HG03521 (cell line): ENCODE results near the gene PTPRK.

Experiments
- ATAC-seq: cut with Tn5 transposase; IDR thresholded peaks from one replicate; pipeline ENCODE4 v1.9.1; 2021; ENCODE audit warnings: mild to moderate bottlenecking, moderate library complexity; ENCODE audit not compliant: unreplicated experiment

PTPRK gene

GRCh38 chr6:128305228-128305627 is 215.2 kb downstream of the PTPRK start:
- no peak for ATAC-seq

- ATAC-seq = no peak
Observed at GRCh38 chr6:128303870-128304269, 216.5 kb downstream of the PTPRK start.

DNA sequence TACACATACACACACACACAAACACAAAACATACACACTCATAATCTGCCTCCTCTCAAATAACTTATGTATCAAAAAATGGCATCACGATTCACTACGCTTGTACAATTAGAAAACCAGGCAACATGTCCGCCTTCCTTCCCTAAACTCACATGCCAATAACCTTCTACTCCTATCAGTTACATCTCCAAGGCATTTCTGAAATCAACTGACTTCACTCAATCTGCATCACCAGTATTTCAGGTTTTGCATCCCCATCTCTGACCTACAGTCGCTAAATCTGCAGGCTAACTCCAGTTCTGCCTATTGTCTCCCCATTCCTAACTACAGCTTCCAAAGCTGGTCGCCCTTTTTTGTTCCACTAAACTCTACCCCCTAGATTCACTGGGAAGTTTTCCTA is 217.5 kb downstream of the PTPRK start:
- ATAC-seq = no peak

GRCh38 chr6:128295670-128296069 is 224.7 kb downstream of the PTPRK start:
- no peak for ATAC-seq

DNA sequence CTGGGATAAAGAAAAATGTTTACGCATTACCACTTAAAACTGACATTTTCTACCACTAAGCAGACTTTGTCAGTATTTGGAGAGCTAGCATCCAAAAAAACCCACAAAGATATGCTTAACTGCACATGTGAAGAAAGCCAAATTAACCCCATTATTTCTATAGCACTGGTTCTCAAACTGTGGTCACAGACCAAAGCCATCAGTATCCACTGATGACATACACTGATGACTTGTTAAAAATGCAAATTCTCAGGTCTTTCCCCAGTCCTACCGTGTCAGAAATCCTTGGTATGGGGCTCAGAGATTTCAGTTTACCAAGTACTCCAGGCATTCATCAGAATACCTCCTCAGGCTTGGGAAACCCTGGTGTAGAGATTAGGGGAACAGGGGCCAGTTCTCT is 230.2 kb downstream of the PTPRK start:
- no peak for ATAC-seq

- no peak for ATAC-seq
Observed at GRCh38 chr6:128284128-128284527, 236.3 kb downstream of the PTPRK start.

GRCh38 chr6:128282961-128283360 is 237.4 kb downstream of the PTPRK start:
- ATAC-seq = no peak

DNA sequence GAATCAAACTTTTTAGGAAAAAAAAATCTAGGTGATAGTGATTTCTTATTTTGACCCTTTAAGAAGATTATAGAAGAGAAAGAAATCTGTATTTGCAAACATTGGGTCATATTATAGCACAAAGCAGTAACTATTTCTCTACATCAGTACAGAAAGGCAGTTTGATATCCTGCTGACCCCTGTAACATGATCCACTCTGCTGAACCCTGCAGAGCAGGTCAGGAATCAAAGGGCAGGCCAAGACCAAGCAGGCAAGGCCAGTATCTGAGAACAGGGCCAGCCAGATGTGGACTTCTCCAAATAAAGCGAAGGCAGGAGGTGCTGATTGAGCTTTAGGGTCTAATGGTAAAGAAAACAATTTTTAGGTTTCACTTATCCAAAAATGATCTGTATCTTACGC is 239.4 kb downstream of the PTPRK start:
- no peak for ATAC-seq

DNA sequence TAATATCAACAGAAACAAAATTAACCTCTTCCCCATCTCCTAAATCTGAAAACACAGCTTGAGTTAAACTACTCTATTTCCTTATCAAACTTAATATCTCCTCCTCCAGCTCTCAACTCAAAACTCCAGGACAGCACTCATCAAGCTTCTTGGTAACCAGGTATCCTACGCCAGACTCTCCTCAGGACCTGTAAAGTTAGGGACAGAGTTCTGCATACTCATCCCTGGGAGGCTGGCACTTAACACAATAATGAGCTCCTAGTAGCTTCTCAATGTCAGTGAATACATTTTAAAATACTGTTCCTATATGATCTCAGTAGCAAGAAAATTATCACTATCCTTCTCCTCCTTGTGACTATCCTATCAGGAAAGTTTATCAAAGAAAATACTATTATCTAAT is 240.3 kb downstream of the PTPRK start:
- ATAC-seq = no peak

DNA sequence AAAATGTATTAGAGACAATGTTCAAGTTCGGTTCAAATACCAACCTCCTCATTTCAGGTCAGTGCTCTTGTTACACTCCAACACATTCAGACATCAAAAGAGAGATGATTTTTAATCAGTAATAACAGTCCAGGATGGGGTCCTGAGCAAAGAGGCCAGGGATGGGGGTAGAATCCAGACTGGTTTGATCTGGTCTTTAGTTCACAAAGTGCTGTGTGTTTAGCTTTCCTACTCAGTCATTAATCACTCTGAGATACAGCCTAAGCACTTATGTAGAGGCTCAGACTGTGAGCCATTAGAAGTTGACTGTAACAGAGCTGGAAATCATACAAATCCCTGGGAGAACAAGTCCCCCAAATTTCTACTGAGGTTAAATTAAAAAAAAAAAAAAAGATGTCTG is 241.6 kb downstream of the PTPRK start:
- no peak for ATAC-seq

DNA sequence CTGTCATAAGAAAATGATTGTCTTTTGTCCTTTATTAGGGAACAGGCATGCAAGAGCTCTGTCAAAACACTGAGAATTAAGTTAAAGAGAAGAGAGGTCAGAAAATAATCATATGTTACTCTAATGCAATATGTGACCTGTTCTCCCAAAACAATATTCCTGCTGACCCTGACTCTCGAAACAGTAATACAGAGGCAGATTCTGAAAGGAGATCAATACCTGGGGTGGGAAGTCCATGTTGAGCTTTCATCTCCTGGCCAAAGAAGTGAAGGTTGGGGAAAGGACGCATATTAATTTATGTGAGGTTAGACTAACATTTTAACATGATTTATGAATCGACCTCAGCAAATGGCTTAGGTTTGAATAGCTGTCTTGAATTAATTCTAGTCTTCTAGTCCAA is 243.0 kb downstream of the PTPRK start:
- no peak for ATAC-seq

DNA sequence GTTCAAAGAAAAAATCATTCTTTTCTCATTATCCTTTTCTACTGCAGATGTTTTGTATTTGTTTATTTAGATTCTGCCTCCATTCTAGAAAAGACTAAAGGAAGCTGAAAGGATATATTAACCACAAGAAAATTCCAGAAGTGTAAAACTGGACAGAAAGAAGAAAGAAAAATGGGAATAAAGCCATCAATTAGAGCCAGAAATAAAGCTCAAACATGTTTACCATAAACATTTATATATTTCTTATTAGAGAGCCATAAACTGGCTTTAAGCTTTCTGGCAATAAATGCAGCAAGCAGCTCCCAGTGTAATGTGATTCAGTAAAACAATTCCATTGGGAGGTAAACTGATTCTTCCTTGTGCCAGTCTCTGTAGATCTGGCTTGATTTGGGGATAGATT is 244.1 kb downstream of the PTPRK start:
- no peak for ATAC-seq

GRCh38 chr6:128275681-128276080 is 244.7 kb downstream of the PTPRK start:
- no peak for ATAC-seq

DNA sequence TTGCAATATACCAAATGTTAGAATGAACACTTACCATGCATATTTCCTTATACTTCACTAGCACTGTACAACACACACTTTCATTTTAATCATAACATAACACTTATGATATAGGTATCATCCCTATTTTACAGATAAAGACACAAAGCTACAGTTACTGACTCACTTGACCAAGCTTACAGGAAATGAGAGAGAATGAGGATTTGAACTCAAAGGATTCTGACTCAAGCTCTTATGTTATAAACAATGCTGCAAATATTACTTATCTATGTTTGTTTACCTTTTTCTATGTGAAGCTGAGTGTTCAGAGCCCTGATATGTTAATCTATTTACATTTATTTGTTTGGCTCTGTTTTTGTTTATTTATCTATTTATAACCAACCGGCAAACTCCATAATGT is 245.4 kb downstream of the PTPRK start:
- no peak for ATAC-seq

DNA sequence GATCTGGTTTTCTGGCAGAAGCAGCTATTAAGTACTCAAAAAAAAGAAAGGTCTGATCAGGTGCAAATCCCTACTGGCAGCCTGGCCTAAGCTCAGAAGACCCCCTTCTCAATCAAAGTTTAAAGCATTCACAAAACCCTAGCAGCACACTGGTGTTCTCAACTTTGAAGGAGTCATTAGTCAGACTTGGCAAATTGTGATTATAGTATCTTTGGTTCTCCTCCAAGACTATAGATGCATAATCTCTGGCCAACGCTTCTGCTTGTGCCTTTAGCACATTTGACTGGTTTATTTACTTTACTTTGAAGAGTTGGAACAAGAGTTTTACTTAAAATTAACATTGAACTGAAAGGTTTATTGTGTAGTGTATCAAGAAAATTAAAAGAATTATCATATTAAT is 248.9 kb downstream of the PTPRK start:
- ATAC-seq = no peak

DNA sequence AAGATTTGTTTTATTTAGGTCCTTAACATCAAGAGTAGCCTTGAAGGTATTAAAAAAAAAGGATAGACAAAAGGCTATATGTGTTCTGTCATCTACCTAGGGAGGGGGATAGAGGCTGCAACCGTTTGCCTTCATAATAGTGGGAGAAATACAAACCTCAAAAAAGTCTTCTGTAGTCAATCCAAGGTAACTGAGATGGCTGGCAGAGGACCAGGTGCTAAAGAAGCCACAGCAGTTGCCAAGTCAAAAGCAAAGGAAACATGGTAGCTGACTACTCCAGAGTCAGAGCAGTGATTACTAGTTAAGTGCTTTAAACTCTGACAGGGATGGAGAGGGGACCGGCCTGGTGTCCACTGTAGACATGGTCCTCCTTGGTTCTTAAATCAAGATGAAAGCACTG is 249.4 kb downstream of the PTPRK start:
- no peak for ATAC-seq

DNA sequence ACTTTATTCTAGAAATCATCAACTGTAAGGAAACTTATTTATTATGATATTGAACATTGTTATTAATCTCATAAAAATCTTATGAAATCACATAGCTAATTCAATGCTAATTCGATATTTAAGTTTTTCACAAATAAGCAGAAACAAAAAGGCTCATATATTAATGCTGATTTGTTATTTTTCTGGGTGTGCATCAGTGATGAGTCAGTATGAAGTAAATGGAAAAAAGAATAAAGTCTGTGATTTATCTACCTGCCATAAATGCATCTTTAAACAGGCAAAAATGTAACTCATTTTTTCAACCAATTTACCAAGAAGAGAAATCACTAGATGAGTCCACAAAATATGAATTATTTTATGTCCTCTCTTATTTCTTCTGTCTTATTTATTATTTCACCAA is 253.5 kb downstream of the PTPRK start:
- no peak for ATAC-seq

DNA sequence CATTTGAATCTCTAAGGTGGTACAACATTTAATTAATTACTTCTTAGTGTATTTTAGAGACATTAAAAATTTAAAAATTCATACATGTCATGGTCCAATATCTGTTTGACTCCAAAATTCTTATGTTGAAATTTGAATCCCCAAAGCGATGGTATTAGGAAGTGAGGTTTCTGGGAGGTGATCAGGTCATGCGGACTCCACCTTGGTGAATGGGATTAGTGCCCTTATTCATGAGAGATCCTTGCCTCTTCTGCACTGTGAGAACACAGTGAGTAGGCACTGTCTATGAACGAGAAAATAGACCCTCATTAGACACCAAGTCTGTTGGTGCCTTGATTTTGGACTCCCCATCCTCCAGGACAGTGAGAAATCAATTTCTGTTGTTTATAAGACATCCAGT is 254.7 kb downstream of the PTPRK start:
- no peak for ATAC-seq

DNA sequence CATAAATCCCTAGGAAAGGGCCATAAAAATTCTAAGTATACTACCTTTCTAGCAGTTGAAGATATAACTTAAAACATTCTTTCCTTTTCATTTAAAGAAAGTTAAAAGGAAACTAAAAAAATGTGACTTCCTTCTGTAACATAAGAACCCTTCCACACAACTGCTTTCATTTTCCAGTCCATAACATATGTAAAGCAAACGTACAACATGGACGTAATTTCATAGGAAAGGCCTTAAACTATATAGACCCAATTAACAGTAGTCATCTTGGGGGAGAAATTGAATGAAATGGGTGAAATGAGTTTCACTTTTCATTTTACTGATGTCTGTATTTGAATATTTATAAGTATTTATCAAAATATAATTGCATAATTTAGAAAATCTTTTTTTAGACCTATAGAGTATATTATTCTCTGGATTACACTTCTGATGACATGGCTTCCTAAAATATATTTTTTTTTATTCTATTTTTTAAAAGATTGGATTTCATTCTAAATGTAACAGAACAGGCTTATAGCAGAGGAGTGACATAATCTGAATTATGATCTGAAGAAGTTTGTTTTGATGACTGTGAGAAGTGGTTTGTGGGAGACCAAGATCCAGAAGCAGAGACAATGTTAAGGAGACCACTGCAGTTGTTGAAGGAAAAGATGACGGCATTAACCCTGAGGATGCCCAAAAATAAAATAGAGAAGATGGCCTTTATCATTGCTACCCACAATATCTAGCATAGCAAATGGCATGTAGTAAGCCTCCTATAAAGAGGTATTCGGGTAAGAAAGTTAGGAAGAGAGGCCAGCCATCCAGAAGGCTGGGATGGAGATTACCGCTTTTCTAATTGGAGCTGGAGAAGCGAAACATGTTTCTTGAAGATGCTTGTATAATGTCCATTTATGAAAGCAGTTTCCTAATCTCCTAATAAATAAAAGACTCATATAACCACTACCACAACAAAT is 260.4 kb downstream of the PTPRK start:
- peak; percentile 47 for ATAC-seq

GRCh38 chr6:128259029-128259724 is 261.2 kb downstream of the PTPRK start:
- ATAC-seq = peak; percentile 91

- no peak for ATAC-seq
Observed at GRCh38 chr6:128256095-128256494, 264.3 kb downstream of the PTPRK start.
